GM13976 (cell line): ENCODE data around the gene KRTAP12-2.

Source experiments
- DNase-seq: peaks from one replicate; pipeline ENCODE4 v3.0.0; 2012; ENCODE audit warnings: low spot score
- in situ Hi-C: fragments of 300-500 bp; cut with MboI; formaldehyde crosslinking; loops from one replicate; pipeline ENCODE4 v1.12.0; 2022; ENCODE audit warnings: low sequenced_read_pairs, mixed read lengths, inconsistent platforms; ENCODE audit not compliant: unreplicated experiment
- TF ChIP-seq, protein P1 (sequence below): IDR thresholded peaks from 2 replicates; pipeline ENCODE4 v1.5.1; 2012; ENCODE audit warnings: borderline replicate concordance, mild to moderate bottlenecking; ENCODE audit not compliant: insufficient read depth; ENCODE audit errors: extremely low read depth, missing control alignments, control extremely low read depth

KRTAP12-2 gene, protein sequence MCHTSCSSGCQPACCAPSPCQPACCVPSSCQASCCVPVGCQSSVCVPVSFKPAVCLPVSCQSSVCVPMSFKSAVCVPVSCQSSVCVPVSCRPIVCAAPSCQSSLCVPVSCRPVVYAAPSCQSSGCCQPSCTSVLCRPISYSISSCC

DNA sequence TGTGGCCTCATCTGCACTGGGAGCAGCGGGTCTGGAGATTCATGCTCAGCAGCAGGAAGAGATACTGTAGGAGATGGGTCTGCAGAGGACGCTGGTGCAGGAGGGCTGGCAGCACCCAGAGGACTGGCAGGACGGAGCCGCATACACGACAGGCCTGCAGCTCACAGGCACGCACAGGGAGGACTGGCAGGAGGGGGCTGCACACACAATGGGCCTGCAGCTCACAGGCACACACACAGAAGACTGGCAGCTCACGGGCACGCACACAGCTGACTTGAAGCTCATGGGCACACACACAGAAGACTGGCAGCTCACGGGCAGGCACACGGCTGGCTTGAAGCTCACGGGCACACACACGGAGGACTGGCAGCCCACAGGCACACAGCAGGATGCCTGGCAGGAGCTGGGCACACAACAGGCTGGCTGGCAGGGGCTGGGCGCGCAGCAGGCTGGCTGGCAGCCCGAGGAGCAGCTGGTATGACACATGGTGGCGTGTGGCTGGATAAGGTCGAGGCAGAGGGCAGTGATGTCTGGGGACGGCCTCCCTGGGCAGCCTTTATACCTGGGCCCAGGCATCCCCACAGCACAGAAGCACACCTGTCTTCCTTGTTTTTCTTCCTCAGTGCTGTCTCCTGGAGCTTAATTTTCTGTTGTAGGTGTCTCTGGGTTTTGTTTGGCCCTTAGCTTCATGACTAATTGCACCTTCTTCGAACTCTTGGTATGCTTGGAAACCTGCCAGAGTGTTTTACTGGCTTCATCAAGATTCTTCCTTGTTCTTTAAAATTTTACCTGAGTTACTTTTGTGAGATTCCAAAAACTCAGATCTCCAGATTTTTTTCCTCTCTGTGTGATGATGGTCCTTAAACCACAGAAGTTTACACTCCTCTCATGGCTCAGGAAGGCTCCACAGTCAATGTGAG is at the start of gene KRTAP12-2:
Gene KRTAP12-2, minus strand, starts transcription at position 527 of the 920 bp plus-strand sequence. Its CDS starts 41 bp downstream, at position 486.
- no peak for DNase-seq
- in situ Hi-C loops = no loop called here
- TF ChIP-seq, protein P1, sequence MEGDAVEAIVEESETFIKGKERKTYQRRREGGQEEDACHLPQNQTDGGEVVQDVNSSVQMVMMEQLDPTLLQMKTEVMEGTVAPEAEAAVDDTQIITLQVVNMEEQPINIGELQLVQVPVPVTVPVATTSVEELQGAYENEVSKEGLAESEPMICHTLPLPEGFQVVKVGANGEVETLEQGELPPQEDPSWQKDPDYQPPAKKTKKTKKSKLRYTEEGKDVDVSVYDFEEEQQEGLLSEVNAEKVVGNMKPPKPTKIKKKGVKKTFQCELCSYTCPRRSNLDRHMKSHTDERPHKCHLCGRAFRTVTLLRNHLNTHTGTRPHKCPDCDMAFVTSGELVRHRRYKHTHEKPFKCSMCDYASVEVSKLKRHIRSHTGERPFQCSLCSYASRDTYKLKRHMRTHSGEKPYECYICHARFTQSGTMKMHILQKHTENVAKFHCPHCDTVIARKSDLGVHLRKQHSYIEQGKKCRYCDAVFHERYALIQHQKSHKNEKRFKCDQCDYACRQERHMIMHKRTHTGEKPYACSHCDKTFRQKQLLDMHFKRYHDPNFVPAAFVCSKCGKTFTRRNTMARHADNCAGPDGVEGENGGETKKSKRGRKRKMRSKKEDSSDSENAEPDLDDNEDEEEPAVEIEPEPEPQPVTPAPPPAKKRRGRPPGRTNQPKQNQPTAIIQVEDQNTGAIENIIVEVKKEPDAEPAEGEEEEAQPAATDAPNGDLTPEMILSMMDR = no peak

DNA sequence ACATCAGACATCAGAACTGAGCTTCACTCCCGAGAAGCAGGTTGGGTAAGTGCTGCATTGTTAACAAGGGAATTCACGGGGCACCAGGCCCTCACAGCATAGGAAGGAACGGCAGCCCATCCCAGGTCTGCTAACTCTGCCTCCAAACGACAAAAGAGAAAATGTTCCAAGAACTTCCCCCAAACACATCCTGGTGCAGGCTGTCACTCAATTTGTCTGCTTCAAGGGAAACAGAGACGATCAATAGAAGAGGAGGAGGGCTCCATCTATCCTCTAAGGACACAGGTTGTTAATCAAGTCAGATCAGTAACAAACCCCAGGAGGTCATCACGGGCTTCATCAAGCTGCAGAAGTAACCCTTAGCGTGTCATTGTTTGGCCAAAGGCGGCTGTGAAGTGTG is 48.2 kb upstream of the KRTAP12-2 start:
- TF ChIP-seq, protein P1 = no peak
- DNase-seq = no peak
- in situ Hi-C loops = no loop called here

DNA sequence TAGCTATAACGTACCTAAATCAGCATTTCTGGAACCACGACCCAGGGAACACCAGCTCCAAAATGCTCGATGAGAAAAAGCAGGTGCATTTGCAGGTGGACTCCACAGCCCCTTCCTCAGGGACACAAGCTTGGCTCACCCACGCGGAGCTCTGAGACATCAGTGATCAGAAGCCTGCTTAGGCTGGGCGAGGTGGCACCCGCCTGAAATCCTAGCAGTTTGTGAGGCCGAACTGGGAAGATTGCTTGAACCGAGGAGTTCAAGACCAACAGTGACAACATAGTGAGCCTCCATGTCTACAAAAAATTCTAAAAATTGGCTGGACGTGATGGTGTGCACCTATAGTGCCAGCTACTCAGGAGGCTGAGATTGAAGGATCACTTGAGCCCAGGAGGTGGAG is 47.1 kb upstream of the KRTAP12-2 start:
- TF ChIP-seq, protein P1 = no peak
- no peak for DNase-seq
- in situ Hi-C loops = no loop called here

DNA sequence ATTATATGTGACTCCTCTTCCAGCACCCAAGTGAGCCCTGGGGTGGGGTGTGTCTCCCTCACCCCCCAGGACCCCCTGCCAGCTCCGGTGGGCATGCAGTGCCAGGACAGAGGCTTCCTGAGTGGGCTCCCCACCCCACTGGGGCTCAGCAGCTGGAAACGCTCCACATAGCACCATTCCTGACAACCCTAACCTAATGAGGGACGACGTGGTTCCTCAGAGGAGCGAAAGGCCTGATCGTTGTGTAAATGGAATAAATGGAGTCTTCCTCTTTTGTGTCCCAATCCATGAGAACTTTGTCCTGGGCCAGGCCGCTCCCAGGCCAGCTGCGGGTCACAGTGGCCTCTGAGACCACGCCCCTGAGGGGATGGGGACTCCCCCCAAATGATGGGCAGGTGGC is 46.4 kb upstream of the KRTAP12-2 start:
- in situ Hi-C loops = no loop called here
- no peak for DNase-seq
- TF ChIP-seq, protein P1 = no peak

GRCh38 chr21:44712203-44713028 is 45.7 kb upstream of the KRTAP12-2 start:
- in situ Hi-C loops = no loop called here
- TF ChIP-seq, protein P1 = no peak
- DNase-seq = no peak

GRCh38 chr21:44711327-44712202 is 44.8 kb upstream of the KRTAP12-2 start, which contains the start of gene TSPEAR:
Gene TSPEAR (minus strand): TSS chr21:44711572. CDS start chr21:44711514, 58 bp downstream.
- in situ Hi-C loops = no loop called here
- DNase-seq = no peak

More at GRCh38 chr21:44711327-44712202, 44.8 kb upstream of the KRTAP12-2 start, which contains the start of gene TSPEAR:
- TF ChIP-seq, protein P1 = no peak
